Naive B cell (primary cell): ENCODE data around the gene CTIF. TPM values are rescaled to one million over a fixed set of nuclear protein-coding genes. Genes with fewer than 3 reads are reported as not detected.
A peak's percentile ranks its signal among the peaks of the same experiment; 100 is the strongest.

Experiments used
- ATAC-seq, 2 donors: fragments of 150-1000 bp; cut with Tn5 transposase; 2 replicates each; pipeline ENCODE4 v1.10.0; 2021; ENCODE audit warnings: low read depth in 2 of 2, mild to moderate bottlenecking in 2 of 2, moderate library complexity in 2 of 2
- DNase-seq: peaks from one replicate; pipeline ENCODE4 v3.0.0; 2022
- H3K27ac Mint-ChIP-seq, 6 donors: one replicate each; pipeline ENCODE4 v1.8.0; 2020 to 2022; ENCODE audit warnings: mild to moderate bottlenecking in 6 of 6, mixed read lengths in 6 of 6, moderate library complexity in 5 of 6, inconsistent platforms in 2 of 6
- H3K27me3 Mint-ChIP-seq, 3 donors: one replicate each; pipeline ENCODE4 v1.8.0; 2021 to 2022; ENCODE audit warnings: mixed read lengths in 3 of 3, mild to moderate bottlenecking in 1 of 3
- H3K36me3 Mint-ChIP-seq, 2 donors: one replicate each; pipeline ENCODE4 v1.8.0; 2020 to 2022; ENCODE audit warnings: mixed read lengths in 2 of 2, inconsistent platforms in 1 of 2, mild to moderate bottlenecking in 1 of 2
- H3K4me1 Mint-ChIP-seq, 3 donors: one replicate each; pipeline ENCODE4 v1.8.0; 2020 to 2022; ENCODE audit warnings: mixed read lengths in 3 of 3, inconsistent platforms in 1 of 3, mild to moderate bottlenecking in 1 of 3, moderate library complexity in 1 of 3
- H3K4me3 Mint-ChIP-seq, 8 donors: one replicate each; pipeline ENCODE4 v1.8.0; 2020 to 2022; ENCODE audit warnings: mild to moderate bottlenecking in 8 of 8, mixed read lengths in 8 of 8, moderate library complexity in 8 of 8, inconsistent platforms in 2 of 8
- H3K9me3 Mint-ChIP-seq, 7 donors: one replicate each; pipeline ENCODE4 v1.8.0; 2020 to 2022; ENCODE audit warnings: mixed read lengths in 7 of 7, mild to moderate bottlenecking in 5 of 7, inconsistent platforms in 2 of 7, moderate library complexity in 1 of 7
- polyA plus RNA-seq, 6 donors: library from polyadenylated mRNA; unstranded; fragments of 300-500 nt; fragmentation: Illumina TruSeq; gene quantifications; one replicate each; pipeline ENCODE4 v1.2.3, GENCODE V29; 2021; ENCODE audit warnings: low read depth in 6 of 6

The CTIF gene
- polyA plus RNA-seq, 6 donors from 2014 or later = 0.29 to 1.1 (median 0.66) TPM; not detected in 2

DNA sequence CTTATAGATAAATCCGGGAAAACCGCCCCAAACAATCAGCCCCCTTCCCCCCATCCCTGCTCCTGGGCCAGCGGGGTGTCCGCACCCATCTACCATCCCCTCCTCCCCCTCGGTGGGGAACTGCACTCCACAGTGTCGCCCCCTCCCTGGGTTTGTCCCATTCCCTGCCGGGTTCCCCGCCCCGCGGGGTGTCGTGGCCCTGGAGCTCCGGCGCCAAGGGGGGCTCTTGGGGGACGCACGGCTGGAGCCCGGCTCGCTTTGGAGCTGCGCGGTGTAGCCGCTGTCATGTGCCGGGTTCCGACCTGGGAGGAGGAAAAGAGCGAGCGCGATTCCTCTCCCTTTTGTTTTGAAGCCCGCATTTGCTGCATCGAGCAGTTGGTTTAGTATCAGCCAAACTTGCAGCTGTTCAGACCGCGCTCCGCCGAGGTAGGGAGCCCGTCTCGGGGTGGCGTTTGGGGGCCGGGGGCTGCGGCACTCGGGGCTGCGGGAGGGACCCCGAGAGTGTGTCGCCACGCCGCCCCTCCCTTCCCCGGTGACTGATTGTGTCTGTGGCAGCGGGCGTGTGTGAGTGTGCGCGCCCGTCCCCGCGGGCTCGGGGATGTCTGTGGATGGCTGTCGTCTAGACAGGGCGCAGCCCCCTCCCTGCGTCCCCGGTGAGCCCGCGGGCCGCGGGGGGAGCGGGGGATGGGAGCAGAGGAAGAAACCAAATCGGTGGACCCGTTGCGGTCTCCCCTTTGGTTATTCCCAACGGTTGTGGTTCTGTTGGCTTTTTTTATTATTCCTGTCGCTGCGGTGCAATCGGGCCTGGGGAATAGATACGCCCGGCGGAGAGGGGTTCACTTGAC lies 797 bp downstream of the CTIF start:
- peak; percentile 22 for DNase-seq

DNA sequence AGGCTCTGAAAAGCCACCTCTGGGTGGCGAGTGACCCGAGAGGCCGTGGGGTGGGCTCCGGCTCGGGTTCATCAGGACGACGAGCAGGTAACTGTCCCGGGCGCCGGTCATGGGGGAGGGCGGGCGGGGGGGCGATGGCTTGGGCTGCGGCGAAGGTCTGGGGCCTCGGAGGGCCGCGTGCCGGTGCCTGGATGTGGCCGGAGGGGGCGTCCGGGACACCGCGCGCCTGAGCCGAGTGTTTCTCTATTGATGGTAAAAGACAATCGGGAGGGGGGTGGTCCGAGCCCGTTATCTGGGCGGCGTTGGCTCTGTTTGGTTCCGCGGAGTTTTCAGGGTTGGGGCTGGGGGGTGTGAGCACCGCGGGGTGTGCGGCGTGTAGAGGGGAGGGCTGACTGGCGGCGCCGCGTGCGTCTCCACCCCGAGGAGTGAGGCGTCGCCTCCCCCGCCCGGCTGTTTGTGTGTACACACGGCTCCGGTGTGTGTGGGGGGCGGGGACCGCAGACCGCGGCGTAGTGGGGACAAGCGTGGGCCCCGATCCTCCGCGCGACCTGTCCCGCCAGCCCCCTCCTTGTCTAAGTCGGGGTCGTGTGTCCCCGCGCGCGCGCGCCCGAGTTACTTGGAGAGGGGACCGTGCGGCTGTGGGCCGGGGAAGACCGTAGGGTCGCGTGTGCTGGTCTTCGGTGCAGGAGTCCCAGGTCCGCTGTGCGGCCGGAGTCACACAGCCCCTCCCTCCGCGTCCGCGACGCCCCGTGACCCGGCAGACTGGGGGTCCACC lies 1.6 kb downstream of the CTIF start:
- Mint-ChIP-seq H3K36me3 (peaks cover 0 to 5% of the 10 kb centered on the region in 2 donors), H3K4me3 (peak overlapping the region; percentile 87 to 98 (median 94)), H3K27me3 (peaks cover 0 to 21% (median 9%) of the 10 kb centered on the region in 3 donors), H3K9me3 (no peaks in the 10 kb centered on the region), H3K4me1 (peaks cover 8 to 26% (median 9%) of the 10 kb centered on the region in 3 donors), H3K27ac (no peak overlapping the region)
- ATAC-seq (peak; percentile 57 to 69), DNase-seq (peak; percentile 38)

More for the DNA sequence above, 797 bp downstream of the CTIF start:
- Mint-ChIP-seq H3K4me3 (peak overlapping the region; percentile 87 to 98 (median 94)), H3K27me3 (peaks cover 0 to 15% (median 9%) of the 10 kb centered on the region in 3 donors), H3K9me3 (no peaks in the 10 kb centered on the region), H3K4me1 (peaks cover 4 to 26% (median 8%) of the 10 kb centered on the region in 3 donors), H3K27ac (peak overlapping the region in 2 of 6 donors; percentile 54 to 84), H3K36me3 (peaks cover 0 to 5% of the 10 kb centered on the region in 2 donors)
- peak; percentile 17 to 26 for ATAC-seq

DNA sequence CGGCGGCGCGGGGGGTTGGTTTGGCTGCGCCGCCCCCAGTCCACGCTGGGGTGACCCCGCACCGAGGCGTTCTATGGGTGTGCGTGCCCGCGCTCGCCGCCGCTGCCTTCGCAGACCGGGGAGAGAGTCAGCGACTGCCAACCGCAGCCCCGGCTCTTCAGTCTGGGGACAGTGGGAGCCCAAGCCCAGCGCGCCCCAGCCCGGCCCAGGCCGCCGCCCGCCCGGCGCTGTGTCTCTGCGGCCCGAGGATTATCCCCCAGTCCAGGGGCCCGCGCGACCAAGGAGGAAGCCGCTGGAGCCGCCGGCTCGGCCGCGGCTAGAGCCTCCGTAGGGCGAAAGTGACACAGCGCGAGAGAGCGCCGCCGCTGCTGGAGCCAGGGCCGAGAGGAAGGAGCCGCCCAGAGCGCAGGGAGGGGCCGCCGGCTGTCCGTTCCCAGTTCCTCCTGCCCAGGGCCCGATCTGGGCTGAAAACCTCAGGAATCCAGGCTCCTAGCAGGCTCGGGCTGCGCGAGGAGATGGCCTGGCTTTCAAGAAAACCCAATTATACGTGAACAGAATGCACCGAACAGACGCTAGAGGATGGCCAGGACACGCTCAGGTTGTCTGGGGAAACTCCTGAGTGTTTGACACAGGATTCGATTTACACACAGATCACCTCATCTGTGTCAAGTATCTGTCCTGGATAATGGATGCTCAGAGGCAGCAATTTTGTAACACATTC lies 2.4 kb downstream of the CTIF start:
- ATAC-seq (peak; percentile 30 to 36), DNase-seq (peak; percentile 12)
- no peaks in the 10 kb centered on the region for H3K9me3 Mint-ChIP-seq
- H3K36me3 Mint-ChIP-seq = peaks cover 0 to under 1% of the 10 kb centered on the region in 2 donors
- no peak overlapping the region for H3K27ac Mint-ChIP-seq
- peaks cover 0 to 26% (median 9%) of the 10 kb centered on the region in 3 donors for H3K27me3 Mint-ChIP-seq
- peaks cover 8 to 26% (median 9%) of the 10 kb centered on the region in 3 donors for H3K4me1 Mint-ChIP-seq
- peak overlapping the region; percentile 87 to 98 (median 94) for H3K4me3 Mint-ChIP-seq

DNA sequence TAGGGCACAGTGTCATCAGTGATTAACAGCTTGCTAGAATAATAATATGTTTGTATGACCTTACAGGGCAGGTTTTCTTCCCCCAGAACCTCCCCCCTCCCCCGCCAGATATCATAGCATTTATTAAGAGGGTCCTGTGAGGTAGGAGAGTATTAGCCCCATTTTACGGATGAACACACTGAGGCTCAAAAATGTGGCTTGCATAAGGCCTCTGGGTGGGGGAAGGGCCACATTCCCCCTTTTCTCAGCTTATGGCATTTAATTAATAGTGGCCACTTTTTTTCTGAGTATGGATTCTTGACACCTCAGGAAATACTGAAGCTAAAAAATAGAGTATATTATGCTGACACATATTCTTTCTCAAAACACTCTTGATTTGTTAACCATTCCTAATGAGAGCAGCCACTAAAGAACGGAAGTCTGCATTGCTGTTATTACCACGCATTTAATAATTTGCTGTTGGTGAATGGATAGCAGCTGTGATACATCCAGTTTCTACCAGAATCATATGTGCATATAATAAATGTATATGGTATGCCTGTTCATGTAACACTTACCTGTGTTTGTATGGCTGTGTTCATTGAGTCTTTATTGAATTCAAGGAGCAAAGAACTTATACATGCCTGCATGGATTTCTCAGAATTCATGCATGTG lies 3.0 kb downstream of the CTIF start:
- Mint-ChIP-seq H3K27me3 (peaks cover 0 to 33% (median 9%) of the 10 kb centered on the region in 3 donors), H3K27ac (no peak overlapping the region), H3K36me3 (no peaks in the 10 kb centered on the region), H3K9me3 (no peaks in the 10 kb centered on the region), H3K4me1 (peaks cover 8 to 26% (median 9%) of the 10 kb centered on the region in 3 donors), H3K4me3 (peak overlapping the region; percentile 70 to 98 (median 94))
- DNase-seq (no peak), ATAC-seq (no peak)

DNA sequence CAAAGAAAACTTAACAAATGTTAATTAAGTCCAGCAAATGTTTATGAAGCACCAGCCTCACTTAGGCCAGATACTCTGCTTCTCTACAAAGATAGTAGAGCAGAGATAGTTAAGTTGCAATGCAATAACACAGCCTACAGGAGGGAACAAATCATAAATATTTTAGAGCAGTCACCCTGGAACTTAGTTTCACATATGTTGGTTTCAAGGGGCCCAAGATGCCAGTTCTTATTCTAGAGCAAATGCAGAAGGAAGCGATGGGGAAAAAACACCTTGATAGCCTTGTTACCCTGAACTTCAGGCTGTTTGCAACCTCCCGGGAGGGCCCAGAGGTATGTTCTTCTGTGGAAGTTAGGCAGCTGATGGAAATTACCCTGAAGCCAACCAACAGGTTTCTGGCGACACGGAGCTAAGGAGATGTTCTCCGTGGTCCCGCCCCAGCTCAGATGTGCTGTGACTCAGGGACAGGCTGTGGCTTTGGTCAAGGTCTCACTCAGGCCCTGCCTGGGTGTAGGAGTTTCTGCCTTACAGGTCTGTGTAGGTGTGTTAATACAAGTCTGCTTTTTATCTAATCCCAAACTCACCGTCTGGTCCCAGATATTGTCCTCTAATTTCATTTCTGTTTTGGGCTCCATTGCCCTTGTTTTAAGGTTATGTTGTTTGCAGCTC lies 3.8 kb downstream of the CTIF start:
- Mint-ChIP-seq H3K27me3 (peaks cover 0 to 33% (median 9%) of the 10 kb centered on the region in 3 donors), H3K36me3 (no peaks in the 10 kb centered on the region), H3K9me3 (no peaks in the 10 kb centered on the region), H3K27ac (peak overlapping the region in 1 of 6 donors; percentile 18), H3K4me1 (peaks cover 8 to 26% (median 9%) of the 10 kb centered on the region in 3 donors), H3K4me3 (peak overlapping the region in 2 of 8 donors; percentile 19 to 93)
- ATAC-seq (no peak), DNase-seq (no peak)

DNA sequence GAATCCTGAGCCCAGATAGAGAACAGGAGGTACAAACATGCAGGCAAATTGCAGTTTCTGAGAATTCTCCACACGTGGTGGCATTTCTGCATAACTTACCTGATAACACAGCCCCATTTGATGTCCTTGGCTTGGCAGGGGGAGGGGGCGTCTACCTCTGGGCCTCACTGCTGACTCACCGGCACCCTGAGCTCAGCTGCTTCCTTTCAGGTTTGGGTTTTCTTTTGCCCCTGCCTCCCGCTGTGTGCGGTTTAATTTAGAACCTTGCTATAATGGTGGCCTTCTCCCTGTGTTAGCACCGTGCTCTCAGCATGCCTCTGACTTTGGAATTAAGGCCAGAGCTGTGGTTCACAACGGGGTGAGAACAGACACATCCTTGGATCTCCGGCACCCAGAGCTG lies 4.4 kb downstream of the CTIF start:
- DNase-seq = no peak
- peaks cover 8 to 24% (median 9%) of the 10 kb centered on the region in 3 donors for H3K4me1 Mint-ChIP-seq
- H3K4me3 Mint-ChIP-seq = peak overlapping the region in 2 of 8 donors; percentile 19 to 58
- H3K27ac Mint-ChIP-seq = no peak overlapping the region
- no peaks in the 10 kb centered on the region for H3K9me3 Mint-ChIP-seq
- no peaks in the 10 kb centered on the region for H3K36me3 Mint-ChIP-seq
- ATAC-seq = no peak
- H3K27me3 Mint-ChIP-seq = peaks cover 0 to 33% (median 9%) of the 10 kb centered on the region in 3 donors

DNA sequence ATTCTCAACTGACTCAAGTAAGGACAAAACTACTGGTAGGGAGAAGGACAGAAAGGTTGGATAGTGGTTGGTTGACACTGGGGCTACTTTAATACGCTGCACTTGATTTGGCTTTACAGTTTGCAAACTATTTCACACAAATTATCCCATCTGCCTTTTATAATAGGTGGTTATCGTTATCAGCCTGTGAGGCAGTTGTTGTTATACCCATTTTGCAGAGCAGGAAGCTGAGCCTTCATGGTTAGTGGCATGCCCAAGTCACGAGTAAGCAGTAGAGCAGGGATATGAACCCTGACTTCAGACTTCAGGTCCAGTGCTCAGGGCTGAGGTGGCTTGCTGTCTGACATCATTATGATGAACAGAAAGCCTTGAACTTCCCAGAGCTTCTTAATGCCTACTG lies 5.3 kb downstream of the CTIF start:
- Mint-ChIP-seq H3K4me1 (peaks cover 11 to 24% (median 14%) of the 10 kb centered on the region in 3 donors), H3K27ac (no peak overlapping the region), H3K36me3 (no peaks in the 10 kb centered on the region), H3K9me3 (no peaks in the 10 kb centered on the region), H3K4me3 (peak overlapping the region in 2 of 8 donors; percentile 9 to 58), H3K27me3 (peaks cover 0 to 33% (median 9%) of the 10 kb centered on the region in 3 donors)
- DNase-seq = no peak
- no peak for ATAC-seq

DNA sequence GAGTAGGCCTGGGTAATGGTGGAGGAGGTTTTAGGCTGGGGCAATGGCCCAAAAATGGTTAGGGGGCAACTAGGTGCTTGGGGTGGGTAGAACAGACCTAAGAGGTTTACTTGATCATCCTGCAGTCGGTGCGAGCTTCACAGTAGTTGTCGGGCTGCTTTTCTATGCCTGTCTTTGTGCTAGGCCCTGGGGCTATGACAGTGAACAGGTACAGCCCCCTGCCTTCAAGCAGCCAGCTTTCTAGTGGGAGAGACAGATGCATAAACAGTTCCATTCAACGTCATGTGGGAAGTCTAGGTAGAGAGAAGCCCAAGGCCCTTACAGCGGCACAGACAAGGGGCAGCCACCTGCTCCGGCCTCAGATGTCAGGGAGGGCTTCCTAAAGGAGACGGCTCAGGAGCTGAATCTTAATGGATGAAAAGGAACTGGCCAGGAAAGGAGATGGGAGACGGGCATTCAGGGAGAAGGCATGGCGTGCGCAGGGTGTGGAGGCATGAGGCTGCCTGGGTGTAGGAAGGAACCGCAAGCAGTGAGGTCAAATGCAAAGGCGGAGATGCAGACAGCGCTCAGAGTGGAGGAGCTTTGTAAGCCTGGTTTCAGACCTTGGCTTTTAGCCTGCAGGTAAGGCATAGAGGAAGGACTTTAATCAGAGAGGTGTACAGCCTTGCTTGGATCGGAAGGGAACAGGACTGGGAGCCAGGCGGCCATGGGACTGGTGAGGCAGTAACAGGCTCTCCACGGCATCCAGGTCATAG lies 6.0 kb downstream of the CTIF start:
- no peak for ATAC-seq
- no peak overlapping the region for H3K27ac Mint-ChIP-seq
- peaks cover 0 to 33% (median 9%) of the 10 kb centered on the region in 3 donors for H3K27me3 Mint-ChIP-seq
- peak overlapping the region in 2 of 8 donors; percentile 10 to 44 for H3K4me3 Mint-ChIP-seq
- H3K9me3 Mint-ChIP-seq = no peaks in the 10 kb centered on the region
- H3K36me3 Mint-ChIP-seq = no peaks in the 10 kb centered on the region
- peaks cover 18 to 23% (median 18%) of the 10 kb centered on the region in 3 donors for H3K4me1 Mint-ChIP-seq
- DNase-seq = no peak

DNA sequence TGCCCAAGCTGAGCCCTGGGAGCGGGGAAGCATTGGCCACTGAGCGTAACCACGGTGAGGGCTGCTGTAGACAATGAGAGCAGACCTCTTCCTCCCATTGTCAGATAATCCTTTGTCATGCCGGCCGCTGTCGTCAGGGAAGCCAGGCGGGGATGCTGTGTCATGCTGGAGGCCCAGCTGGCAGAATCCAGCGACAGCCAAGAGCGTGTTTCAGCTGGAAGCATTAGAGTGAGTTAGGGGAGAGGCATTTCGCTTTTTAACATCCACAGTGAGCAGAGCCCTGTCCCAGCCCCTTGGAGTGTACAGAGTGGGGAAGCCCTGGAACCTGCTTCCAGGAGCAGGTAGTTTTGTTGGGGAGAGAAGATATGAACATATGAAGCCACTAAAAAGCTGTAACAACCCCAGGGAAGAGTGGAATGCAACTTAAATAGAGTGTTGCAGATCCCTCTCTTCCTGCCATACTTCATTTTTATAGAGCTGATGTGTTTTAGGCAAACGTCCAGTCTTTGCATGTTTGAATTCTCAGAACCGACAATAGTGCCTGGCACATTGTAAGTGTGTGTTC lies 7.0 kb downstream of the CTIF start:
- H3K36me3 Mint-ChIP-seq = no peaks in the 10 kb centered on the region
- peak overlapping the region in 1 of 6 donors; percentile 65 for H3K27ac Mint-ChIP-seq
- no peaks in the 10 kb centered on the region for H3K9me3 Mint-ChIP-seq
- H3K4me1 Mint-ChIP-seq = peaks cover 18 to 21% (median 19%) of the 10 kb centered on the region in 3 donors
- peaks cover 0 to 33% (median 9%) of the 10 kb centered on the region in 3 donors for H3K27me3 Mint-ChIP-seq
- ATAC-seq (no peak), DNase-seq (no peak)
- H3K4me3 Mint-ChIP-seq = no peak overlapping the region

DNA sequence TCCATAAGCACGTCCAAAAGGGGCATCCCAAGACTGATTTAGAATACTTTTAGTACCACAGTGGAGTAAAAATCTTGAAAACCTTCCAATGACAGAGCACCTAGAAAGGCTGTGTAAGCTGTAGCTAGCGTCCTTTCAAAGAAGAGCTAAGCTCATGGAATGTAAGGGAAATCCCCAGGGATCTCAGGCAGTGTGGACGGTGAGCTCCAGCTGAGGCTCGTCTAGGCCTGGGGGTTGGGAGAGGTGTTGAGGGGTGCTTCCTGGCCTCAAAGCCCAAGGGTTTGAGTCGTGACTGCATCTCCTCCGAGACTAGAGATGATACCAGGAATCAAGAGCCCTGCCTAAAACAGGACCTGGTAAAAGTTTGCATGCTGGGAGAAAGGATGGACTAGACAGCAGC lies 7.6 kb downstream of the CTIF start:
- H3K4me1 Mint-ChIP-seq = peaks cover 18 to 19% (median 19%) of the 10 kb centered on the region in 3 donors
- H3K27me3 Mint-ChIP-seq = peaks cover 0 to 33% (median 9%) of the 10 kb centered on the region in 3 donors
- DNase-seq (no peak), ATAC-seq (no peak)
- H3K36me3 Mint-ChIP-seq = no peaks in the 10 kb centered on the region
- H3K27ac Mint-ChIP-seq = peak overlapping the region in 1 of 6 donors; percentile 69
- H3K4me3 Mint-ChIP-seq = no peak overlapping the region
- no peaks in the 10 kb centered on the region for H3K9me3 Mint-ChIP-seq

DNA sequence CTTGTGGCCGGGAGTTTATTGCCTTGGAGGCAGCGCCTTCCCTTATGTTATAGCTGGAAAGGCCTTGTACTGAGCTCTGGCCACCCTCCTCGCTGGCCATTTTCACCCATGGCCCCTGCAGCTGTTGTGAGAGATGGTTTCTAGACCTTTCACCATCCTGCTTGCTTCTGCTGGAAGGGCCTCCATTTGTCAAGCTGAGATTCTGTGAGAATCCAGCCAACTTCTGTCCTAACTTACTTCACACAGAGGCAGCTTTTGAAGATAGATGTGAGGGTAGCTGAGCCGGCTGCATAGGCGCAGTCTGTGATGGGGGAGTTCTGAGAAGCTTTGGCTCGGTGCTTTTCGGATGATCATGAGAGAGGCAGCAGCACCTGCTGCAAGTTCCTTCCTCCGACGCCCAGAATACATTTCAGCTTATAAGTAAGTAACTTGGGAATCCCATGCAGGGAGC lies 8.7 kb downstream of the CTIF start:
- ATAC-seq (no peak), DNase-seq (no peak)
- Mint-ChIP-seq H3K4me1 (peaks cover 15 to 19% (median 18%) of the 10 kb centered on the region in 3 donors), H3K27ac (peak overlapping the region in 1 of 6 donors; percentile 2), H3K9me3 (no peaks in the 10 kb centered on the region), H3K36me3 (no peaks in the 10 kb centered on the region), H3K27me3 (peaks cover 0 to 29% (median 9%) of the 10 kb centered on the region in 3 donors), H3K4me3 (no peak overlapping the region)
